Cardiac fibroblast (primary cell): ENCODE results near the gene RNU2-1.
"Not testable (repeated sequence)": the region's sequence is repeated elsewhere in the genome, so short reads cannot be mapped to it uniquely, and the experiment has no call there.

Experiments
- DNase-seq, 2 donors: peaks; one replicate each; pipeline versions ENCODE4 v3.0.0 to v3.0.0-alpha.2; 2010; ENCODE audit warnings: low read depth in 2 of 2
- H3K4me3 ChIP-seq, 2 donors: replicated peaks in 1 of 2; 1 replicate in 1 of 2; 2 replicates in 1 of 2; pipeline ENCODE4 v1.5.1; 2011; ENCODE audit warnings: low read depth in 2 of 2, low read length in 2 of 2, mild to moderate bottlenecking in 2 of 2, moderate library complexity in 1 of 2
- CTCF ChIP-seq: IDR thresholded peaks from one replicate; pipeline ENCODE4 v1.5.1; 2011; ENCODE audit warnings: low read depth, mild to moderate bottlenecking, low read length, inconsistent platforms

Gene RNU2-1

GRCh38 chr17:43233877-43234276 lies at the start of gene RNU2-1:
Gene RNU2-1 (minus strand): TSS chr17:43233977.
- not testable (repeated sequence) for H3K4me3 ChIP-seq, DNase-seq

GRCh38 chr17:43272914-43273313 lies 39.1 kb upstream of the RNU2-1 start:
- DNase-seq, H3K4me3 ChIP-seq: not testable (repeated sequence)

- H3K4me3 ChIP-seq, DNase-seq: not testable (repeated sequence)
These were observed 38.7 kb upstream of the RNU2-1 start for GRCh38 chr17:43272483-43272882.

GRCh38 chr17:43270552-43271504 lies 37.1 kb upstream of the RNU2-1 start:
- H3K4me3 ChIP-seq, DNase-seq: not testable (repeated sequence)

- DNase-seq, H3K4me3 ChIP-seq: not testable (repeated sequence)
These were observed 12.7 kb upstream of the RNU2-1 start for GRCh38 chr17:43246456-43246855.

GRCh38 chr17:43240596-43241352 lies 7.0 kb upstream of the RNU2-1 start:
- DNase-seq, H3K4me3 ChIP-seq: not testable (repeated sequence)

- H3K4me3 ChIP-seq, DNase-seq: not testable (repeated sequence)
These were observed 5.8 kb upstream of the RNU2-1 start for GRCh38 chr17:43239597-43239996.

- DNase-seq, H3K4me3 ChIP-seq: not testable (repeated sequence)
These were observed 514 bp downstream of the RNU2-1 start for GRCh38 chr17:43233263-43233662.

GRCh38 chr17:43232021-43232699 lies 1.6 kb downstream of the RNU2-1 start:
- H3K4me3 ChIP-seq, result peak overlapping the region in 1 of 2 donors; percentile 33
- DNase-seq, result not testable (repeated sequence)

- H3K4me3 ChIP-seq, result peak overlapping the region in 1 of 2 donors; percentile 33
- not testable (repeated sequence) for DNase-seq
These were observed 2.4 kb downstream of the RNU2-1 start for GRCh38 chr17:43231205-43232020.

- not testable (repeated sequence) for H3K4me3 ChIP-seq
These were observed 5.6 kb downstream of the RNU2-1 start, which contains the start of gene CCDC200 for GRCh38 chr17:43228020-43228782. Gene CCDC200 (minus strand): TSS chr17:43228623. CDS start chr17:43228554, 69 bp downstream.

GRCh38 chr17:43226393-43226792 lies 7.4 kb downstream of the RNU2-1 start:
- DNase-seq, result no peak
- no peak for TF ChIP-seq CTCF
- no peak overlapping the region for H3K4me3 ChIP-seq

More at GRCh38 chr17:43228020-43228782, 5.6 kb downstream of the RNU2-1 start, which contains the start of gene CCDC200:
- not testable (repeated sequence) for DNase-seq
